ENCODE measurements around the gene METAP1. TPM values are rescaled to one million over a fixed set of nuclear protein-coding genes. Genes with fewer than 3 reads are reported as not detected.

METAP1 gene
- total and polyA plus RNA-seq, 4 donors: 9.5 to 16.9 (median 13.4) TPM

DNA sequence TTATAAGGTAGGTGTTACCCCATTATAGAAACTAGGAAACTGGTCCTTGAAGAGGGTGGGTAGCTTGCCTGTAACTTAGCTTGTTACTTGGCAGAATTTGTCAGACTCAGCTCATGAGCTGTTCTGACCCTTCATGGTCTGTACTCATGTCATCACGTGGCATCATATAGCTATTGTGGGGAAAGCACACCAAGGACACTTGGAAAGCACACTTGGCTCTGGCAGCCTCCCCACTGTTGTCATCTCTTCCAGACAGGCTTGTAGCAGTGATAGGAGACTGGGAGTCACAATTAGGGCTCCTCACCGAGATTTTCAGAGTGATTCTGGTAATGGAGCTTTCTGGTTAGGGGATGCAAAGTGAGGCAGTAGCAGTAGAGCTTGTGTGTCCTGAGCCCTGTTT lies 62.7 kb downstream of the METAP1 start:
- 92% methylated on average over 2 of the region's 2 CpGs for WGBS
- H3K9ac ChIP-seq (ENCODE audit: low read depth in 1 of 2, low read length in 2 of 2): no peak overlapping the region
- peaks cover 0 to 5% (median under 1%) of the 10 kb centered on the region in 4 donors for H3K4me1 ChIP-seq (ENCODE audit: control insufficient read depth in 4 of 4, insufficient read depth in 4 of 4, low read length in 3 of 4)
- no peak for DNase-seq (ENCODE audit: low spot score)
- H3K9me3 ChIP-seq (ENCODE audit: control insufficient read depth in 4 of 4, low read length in 3 of 4): no peaks in the 10 kb centered on the region
- TF ChIP-seq TAF1 (conservative IDR thresholded peaks at IDR 0.05) (no peak), RAD21 (IDR thresholded peaks at IDR 0.05) (no peak), HNF4A (conservative IDR thresholded peaks at IDR 0.05) (no peak), GABPA (IDR thresholded peaks at IDR 0.05 in 1 of 2, conservative IDR thresholded peaks at IDR 0.05 in 1 of 2) (no peak)
- TF ChIP-seq, protein P1, sequence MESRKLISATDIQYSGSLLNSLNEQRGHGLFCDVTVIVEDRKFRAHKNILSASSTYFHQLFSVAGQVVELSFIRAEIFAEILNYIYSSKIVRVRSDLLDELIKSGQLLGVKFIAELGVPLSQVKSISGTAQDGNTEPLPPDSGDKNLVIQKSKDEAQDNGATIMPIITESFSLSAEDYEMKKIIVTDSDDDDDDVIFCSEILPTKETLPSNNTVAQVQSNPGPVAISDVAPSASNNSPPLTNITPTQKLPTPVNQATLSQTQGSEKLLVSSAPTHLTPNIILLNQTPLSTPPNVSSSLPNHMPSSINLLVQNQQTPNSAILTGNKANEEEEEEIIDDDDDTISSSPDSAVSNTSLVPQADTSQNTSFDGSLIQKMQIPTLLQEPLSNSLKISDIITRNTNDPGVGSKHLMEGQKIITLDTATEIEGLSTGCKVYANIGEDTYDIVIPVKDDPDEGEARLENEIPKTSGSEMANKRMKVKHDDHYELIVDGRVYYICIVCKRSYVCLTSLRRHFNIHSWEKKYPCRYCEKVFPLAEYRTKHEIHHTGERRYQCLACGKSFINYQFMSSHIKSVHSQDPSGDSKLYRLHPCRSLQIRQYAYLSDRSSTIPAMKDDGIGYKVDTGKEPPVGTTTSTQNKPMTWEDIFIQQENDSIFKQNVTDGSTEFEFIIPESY (IDR thresholded peaks at IDR 0.05): no peak
- no peak overlapping the region for H3K4me3 ChIP-seq (ENCODE audit: low read depth in 1 of 3, low read length in 3 of 3)
- H3K27ac ChIP-seq (ENCODE audit: low read depth in 1 of 2, low read length in 2 of 2): no peak overlapping the region
- H3K27me3 ChIP-seq (ENCODE audit: control insufficient read depth in 4 of 4, insufficient read depth in 4 of 4, low read length in 3 of 4): no peaks in the 10 kb centered on the region
- peaks cover 0 to 6% (median 2%) of the 10 kb centered on the region in 4 donors for H3K36me3 ChIP-seq (ENCODE audit: control insufficient read depth in 4 of 4, insufficient read depth in 3 of 4, low read depth in 1 of 4, low read length in 3 of 4)

DNA sequence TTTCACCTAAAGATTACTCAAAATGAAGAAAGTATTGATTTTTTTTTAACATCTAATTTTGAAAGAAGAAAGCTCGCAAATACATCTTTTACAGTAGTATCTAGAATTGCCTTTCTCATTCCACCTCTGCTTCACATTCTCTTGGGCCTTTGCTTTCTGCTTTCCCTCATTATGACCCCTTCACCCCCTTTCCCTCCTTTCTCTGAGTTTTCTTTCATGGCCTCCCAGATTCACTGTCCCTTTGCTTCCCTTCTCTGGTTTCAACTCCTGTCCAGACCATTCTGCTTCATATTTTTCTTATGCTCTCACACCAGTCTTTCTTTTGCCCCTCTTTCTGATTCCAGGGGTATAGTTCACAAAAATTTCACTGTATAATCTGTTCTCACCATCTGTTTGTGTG lies 64.0 kb downstream of the METAP1 start:
- H3K9me3 ChIP-seq (ENCODE audit: control insufficient read depth in 4 of 4, low read length in 3 of 4): no peaks in the 10 kb centered on the region
- H3K4me3 ChIP-seq (ENCODE audit: low read depth in 1 of 3, low read length in 3 of 3): no peak overlapping the region
- peaks cover 0 to 5% (median under 1%) of the 10 kb centered on the region in 4 donors for H3K4me1 ChIP-seq (ENCODE audit: control insufficient read depth in 4 of 4, insufficient read depth in 4 of 4, low read length in 3 of 4)
- peaks cover 0 to 6% (median 2%) of the 10 kb centered on the region in 4 donors for H3K36me3 ChIP-seq (ENCODE audit: control insufficient read depth in 4 of 4, insufficient read depth in 3 of 4, low read depth in 1 of 4, low read length in 3 of 4)
- no peak for DNase-seq (ENCODE audit: low spot score)
- H3K27ac ChIP-seq (ENCODE audit: low read depth in 1 of 2, low read length in 2 of 2): no peak overlapping the region
- WGBS: 95% methylated on average over 1 of the region's 1 CpG
- H3K27me3 ChIP-seq (ENCODE audit: control insufficient read depth in 4 of 4, insufficient read depth in 4 of 4, low read length in 3 of 4): no peaks in the 10 kb centered on the region
- no peak for TF ChIP-seq YY1 (IDR thresholded peaks at IDR 0.05)
- H3K9ac ChIP-seq (ENCODE audit: low read depth in 1 of 2, low read length in 2 of 2): no peak overlapping the region

DNA sequence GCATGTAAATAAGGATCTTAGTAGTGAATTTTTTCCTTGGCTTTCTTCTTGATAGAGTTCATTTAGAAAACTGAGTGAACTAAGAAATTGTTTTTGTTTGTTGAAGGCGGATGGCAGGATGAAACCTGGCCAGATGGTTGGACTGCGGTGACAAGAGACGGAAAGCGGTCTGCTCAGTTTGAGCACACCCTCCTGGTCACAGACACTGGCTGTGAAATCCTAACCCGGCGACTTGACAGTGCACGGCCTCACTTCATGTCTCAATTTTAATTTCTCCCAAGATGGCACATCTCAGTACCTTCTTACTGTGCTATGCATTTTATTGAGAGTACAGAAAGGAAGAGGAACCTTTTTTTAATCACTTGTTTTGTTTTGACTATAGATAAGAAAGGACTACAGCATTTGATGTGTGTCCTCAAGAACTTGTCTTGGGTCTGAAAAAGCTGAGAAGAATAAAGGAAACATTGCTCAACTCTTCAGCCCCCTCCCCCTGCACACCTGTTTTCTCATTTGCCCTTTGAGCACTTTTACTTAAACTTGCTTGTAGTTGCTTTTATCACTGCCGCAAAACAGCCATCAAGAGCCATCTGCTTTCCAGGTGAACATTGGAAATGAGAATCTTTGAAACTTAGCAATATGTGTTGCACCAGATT lies 65.7 kb downstream of the METAP1 start:
- Histone ChIP-seq H3K27ac (ENCODE audit: low read depth in 1 of 2, low read length in 2 of 2) (no peak overlapping the region), H3K4me3 (ENCODE audit: low read depth in 1 of 3, low read length in 3 of 3) (no peak overlapping the region), H3K9ac (ENCODE audit: low read depth in 1 of 2, low read length in 2 of 2) (no peak overlapping the region), H3K36me3 (ENCODE audit: control insufficient read depth in 4 of 4, insufficient read depth in 3 of 4, low read depth in 1 of 4, low read length in 3 of 4) (peaks cover 0 to 6% (median 2%) of the 10 kb centered on the region in 4 donors), H3K9me3 (ENCODE audit: control insufficient read depth in 4 of 4, low read length in 3 of 4) (no peaks in the 10 kb centered on the region), H3K27me3 (ENCODE audit: control insufficient read depth in 4 of 4, insufficient read depth in 4 of 4, low read length in 3 of 4) (no peaks in the 10 kb centered on the region), H3K4me1 (ENCODE audit: control insufficient read depth in 4 of 4, insufficient read depth in 4 of 4, low read length in 3 of 4) (peaks cover 0 to 2% (median 0%) of the 10 kb centered on the region in 4 donors)
- WGBS: 94% methylated on average over 8 of the region's 8 CpGs
- no peak for DNase-seq (ENCODE audit: low spot score)
- TF ChIP-seq, protein P2, sequence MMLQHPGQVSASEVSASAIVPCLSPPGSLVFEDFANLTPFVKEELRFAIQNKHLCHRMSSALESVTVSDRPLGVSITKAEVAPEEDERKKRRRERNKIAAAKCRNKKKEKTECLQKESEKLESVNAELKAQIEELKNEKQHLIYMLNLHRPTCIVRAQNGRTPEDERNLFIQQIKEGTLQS (IDR thresholded peaks at IDR 0.05): no peak
- TF ChIP-seq, protein P3, sequence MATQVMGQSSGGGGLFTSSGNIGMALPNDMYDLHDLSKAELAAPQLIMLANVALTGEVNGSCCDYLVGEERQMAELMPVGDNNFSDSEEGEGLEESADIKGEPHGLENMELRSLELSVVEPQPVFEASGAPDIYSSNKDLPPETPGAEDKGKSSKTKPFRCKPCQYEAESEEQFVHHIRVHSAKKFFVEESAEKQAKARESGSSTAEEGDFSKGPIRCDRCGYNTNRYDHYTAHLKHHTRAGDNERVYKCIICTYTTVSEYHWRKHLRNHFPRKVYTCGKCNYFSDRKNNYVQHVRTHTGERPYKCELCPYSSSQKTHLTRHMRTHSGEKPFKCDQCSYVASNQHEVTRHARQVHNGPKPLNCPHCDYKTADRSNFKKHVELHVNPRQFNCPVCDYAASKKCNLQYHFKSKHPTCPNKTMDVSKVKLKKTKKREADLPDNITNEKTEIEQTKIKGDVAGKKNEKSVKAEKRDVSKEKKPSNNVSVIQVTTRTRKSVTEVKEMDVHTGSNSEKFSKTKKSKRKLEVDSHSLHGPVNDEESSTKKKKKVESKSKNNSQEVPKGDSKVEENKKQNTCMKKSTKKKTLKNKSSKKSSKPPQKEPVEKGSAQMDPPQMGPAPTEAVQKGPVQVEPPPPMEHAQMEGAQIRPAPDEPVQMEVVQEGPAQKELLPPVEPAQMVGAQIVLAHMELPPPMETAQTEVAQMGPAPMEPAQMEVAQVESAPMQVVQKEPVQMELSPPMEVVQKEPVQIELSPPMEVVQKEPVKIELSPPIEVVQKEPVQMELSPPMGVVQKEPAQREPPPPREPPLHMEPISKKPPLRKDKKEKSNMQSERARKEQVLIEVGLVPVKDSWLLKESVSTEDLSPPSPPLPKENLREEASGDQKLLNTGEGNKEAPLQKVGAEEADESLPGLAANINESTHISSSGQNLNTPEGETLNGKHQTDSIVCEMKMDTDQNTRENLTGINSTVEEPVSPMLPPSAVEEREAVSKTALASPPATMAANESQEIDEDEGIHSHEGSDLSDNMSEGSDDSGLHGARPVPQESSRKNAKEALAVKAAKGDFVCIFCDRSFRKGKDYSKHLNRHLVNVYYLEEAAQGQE (IDR thresholded peaks at IDR 0.05): no peak
- TF ChIP-seq YY1 (IDR thresholded peaks at IDR 0.05): no peak
- TF ChIP-seq RAD21 (IDR thresholded peaks at IDR 0.05): no peak
- TF ChIP-seq JUND (IDR thresholded peaks at IDR 0.05): no peak
- TF ChIP-seq, protein P4, sequence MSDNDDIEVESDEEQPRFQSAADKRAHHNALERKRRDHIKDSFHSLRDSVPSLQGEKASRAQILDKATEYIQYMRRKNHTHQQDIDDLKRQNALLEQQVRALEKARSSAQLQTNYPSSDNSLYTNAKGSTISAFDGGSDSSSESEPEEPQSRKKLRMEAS (IDR thresholded peaks at IDR 0.05): no peak
- TF ChIP-seq, protein P1 (IDR thresholded peaks at IDR 0.05): no peak
- TF ChIP-seq EGR1 (IDR thresholded peaks at IDR 0.05; ENCODE audit: low read depth in 2 of 2): no peak
- TF ChIP-seq HNF4A (conservative IDR thresholded peaks at IDR 0.05): no peak
- TF ChIP-seq SP1 (IDR thresholded peaks at IDR 0.05): no peak
- TF ChIP-seq NR2F2 (IDR thresholded peaks at IDR 0.05): no peak
- no peak for TF ChIP-seq HNF4G (IDR thresholded peaks at IDR 0.05)
- TF ChIP-seq GABPA (IDR thresholded peaks at IDR 0.05 in 1 of 2, conservative IDR thresholded peaks at IDR 0.05 in 1 of 2): no peak
- TF ChIP-seq RXRA (IDR thresholded peaks at IDR 0.05): no peak
- TF ChIP-seq, protein P5, sequence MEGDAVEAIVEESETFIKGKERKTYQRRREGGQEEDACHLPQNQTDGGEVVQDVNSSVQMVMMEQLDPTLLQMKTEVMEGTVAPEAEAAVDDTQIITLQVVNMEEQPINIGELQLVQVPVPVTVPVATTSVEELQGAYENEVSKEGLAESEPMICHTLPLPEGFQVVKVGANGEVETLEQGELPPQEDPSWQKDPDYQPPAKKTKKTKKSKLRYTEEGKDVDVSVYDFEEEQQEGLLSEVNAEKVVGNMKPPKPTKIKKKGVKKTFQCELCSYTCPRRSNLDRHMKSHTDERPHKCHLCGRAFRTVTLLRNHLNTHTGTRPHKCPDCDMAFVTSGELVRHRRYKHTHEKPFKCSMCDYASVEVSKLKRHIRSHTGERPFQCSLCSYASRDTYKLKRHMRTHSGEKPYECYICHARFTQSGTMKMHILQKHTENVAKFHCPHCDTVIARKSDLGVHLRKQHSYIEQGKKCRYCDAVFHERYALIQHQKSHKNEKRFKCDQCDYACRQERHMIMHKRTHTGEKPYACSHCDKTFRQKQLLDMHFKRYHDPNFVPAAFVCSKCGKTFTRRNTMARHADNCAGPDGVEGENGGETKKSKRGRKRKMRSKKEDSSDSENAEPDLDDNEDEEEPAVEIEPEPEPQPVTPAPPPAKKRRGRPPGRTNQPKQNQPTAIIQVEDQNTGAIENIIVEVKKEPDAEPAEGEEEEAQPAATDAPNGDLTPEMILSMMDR (IDR thresholded peaks at IDR 0.05; ENCODE audit: low read depth, low read length, missing input control): no peak
- TF ChIP-seq FOXA2 (IDR thresholded peaks at IDR 0.05): no peak

Measured in liver (tissue), 9 donors.